Measurements from ENCODE around the gene CCDC47. TPM values are rescaled to one million over a fixed set of nuclear protein-coding genes. Genes with fewer than 3 reads are reported as not detected.

CCDC47 gene
- total RNA-seq, 6 experiments from 2014 or later, result 70.5 to 83.2 (median 74.8) TPM

DNA sequence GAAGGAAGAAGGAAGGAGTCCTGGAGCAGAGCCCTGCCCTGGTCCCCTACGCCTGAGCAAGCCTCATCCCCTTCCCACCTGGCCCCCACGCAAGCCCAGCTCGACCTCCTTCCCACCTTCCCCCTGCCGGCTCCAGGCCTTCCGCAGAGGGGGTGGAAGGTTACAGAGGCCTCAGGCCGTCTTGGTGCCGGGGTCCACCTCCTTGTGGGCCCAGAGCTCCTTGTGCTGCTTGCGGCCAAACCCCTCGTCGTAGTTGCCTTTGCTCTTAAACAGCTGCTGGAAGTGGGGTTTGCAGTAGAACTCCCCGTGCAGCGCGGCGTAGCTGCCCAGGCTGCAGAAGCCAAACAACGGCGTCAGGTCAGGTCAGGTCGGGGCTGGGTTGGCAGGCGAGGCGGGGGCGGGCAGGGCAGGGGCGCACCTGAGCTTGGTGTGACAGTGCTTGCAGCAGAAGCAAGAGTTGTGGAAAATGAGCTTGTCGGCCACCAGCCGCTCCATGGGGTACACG is 75.0 kb downstream of the CCDC47 start:
- no peak overlapping the region for H3K27ac Mint-ChIP-seq
- TF ChIP-seq, protein P1, sequence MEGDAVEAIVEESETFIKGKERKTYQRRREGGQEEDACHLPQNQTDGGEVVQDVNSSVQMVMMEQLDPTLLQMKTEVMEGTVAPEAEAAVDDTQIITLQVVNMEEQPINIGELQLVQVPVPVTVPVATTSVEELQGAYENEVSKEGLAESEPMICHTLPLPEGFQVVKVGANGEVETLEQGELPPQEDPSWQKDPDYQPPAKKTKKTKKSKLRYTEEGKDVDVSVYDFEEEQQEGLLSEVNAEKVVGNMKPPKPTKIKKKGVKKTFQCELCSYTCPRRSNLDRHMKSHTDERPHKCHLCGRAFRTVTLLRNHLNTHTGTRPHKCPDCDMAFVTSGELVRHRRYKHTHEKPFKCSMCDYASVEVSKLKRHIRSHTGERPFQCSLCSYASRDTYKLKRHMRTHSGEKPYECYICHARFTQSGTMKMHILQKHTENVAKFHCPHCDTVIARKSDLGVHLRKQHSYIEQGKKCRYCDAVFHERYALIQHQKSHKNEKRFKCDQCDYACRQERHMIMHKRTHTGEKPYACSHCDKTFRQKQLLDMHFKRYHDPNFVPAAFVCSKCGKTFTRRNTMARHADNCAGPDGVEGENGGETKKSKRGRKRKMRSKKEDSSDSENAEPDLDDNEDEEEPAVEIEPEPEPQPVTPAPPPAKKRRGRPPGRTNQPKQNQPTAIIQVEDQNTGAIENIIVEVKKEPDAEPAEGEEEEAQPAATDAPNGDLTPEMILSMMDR (IDR thresholded peaks at IDR 0.05), result no peak
- no peaks in the 10 kb centered on the region for H3K4me1 Mint-ChIP-seq (ENCODE audit: low read depth)
- peaks cover 5% of the 10 kb centered on the region; the same call in 1 of the 2 replicates for H3K36me3 Mint-ChIP-seq (ENCODE audit: low read depth)
- peaks cover 5% of the 10 kb centered on the region for H3K27me3 Mint-ChIP-seq (ENCODE audit: insufficient read depth)
- 0 out of 2 replicates have a peak overlapping the region, but pooled peaks have one; percentile 26 for H3K4me3 Mint-ChIP-seq
- H3K9me3 Mint-ChIP-seq, result no peaks in the 10 kb centered on the region
- DNase-seq, result no peak

DNA sequence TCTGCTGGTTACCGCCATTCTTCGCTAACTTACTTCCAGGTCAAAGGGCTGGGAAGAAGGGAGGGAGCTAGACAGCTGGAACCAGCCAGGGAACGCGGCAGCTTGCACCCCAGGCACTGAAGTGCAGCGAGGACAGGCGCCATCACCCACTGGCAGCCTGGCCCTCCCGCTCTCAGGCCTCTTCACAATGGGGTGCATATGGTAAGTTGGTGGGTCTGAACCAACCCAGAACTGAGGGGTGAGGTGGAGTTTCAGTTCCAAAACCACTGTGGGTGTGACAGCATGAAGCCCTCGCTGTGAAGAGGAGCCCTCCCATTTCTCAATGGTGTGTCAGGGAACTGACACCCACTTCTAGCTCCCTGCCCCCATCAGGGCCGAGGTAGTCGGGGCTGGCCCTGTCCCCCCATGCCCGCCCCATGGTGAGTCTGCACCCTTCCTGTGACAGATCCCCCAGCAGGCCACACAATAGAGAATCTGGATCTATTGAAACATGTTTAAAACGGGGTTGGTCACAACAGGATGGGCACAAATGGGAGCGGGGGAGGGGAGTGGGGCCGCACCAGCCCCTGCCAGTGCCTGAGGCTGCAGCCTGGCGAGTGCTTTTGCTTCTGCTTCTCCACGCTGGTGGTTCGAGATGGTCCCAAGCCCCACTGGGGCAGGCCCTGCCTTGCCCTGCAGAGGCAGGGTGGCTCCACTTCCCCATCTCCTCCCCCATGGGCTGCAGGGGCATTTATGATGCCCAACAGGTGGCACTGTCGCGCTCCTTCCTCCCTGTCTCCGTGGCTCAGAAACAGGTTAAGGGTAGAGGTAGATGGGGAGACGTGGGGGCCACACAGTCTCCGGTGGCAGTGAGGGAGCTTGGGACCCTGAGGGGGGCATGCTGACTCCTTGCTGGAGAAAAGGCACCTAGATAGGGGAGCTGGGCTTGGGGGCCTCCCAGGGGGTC is 75.8 kb downstream of the CCDC47 start:
- H3K36me3 Mint-ChIP-seq (ENCODE audit: low read depth), result peaks cover 3% of the 10 kb centered on the region; the same call in 1 of the 2 replicates
- H3K4me3 Mint-ChIP-seq, result no peak overlapping the region
- peaks cover 5% of the 10 kb centered on the region for H3K27me3 Mint-ChIP-seq (ENCODE audit: insufficient read depth)
- TF ChIP-seq, protein P1 (IDR thresholded peaks at IDR 0.05), result peak; percentile 74
- no peak overlapping the region for H3K27ac Mint-ChIP-seq
- H3K9me3 Mint-ChIP-seq, result no peaks in the 10 kb centered on the region
- H3K4me1 Mint-ChIP-seq (ENCODE audit: low read depth), result no peaks in the 10 kb centered on the region
- no peak for DNase-seq

DNA sequence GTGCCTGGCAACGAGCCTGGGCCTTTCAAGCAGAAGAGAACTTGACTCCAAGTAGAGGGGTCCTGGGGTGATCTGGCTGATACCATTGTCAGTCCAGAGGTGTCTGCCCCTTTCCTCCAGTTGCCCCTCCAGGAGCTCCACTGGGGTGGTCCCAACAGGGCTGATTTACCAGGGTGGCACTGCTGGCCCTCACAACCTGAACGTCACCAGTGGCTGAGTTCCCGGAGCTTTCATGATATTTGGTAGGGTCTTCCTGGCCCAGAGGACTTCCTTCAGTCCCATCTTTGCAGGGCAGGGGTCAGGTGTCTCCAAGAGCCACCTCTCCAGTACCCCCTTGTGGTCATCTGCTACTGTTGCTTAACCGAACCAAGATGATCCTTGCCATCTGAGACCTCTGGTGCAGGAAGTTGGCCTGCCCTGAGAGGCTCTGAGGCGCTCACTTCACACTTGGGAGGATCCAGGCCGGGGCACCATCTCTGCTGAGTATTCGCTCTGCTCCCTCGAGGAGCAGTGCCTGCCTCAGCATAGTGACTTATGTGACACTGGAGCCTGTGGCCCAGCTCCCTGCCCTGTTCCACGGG is 76.9 kb downstream of the CCDC47 start:
- no peaks in the 10 kb centered on the region for H3K9me3 Mint-ChIP-seq
- TF ChIP-seq, protein P1 (IDR thresholded peaks at IDR 0.05), result peak; percentile 70
- H3K36me3 Mint-ChIP-seq (ENCODE audit: low read depth), result peaks cover 3% of the 10 kb centered on the region; the same call in 1 of the 2 replicates
- peaks cover 5% of the 10 kb centered on the region for H3K27me3 Mint-ChIP-seq (ENCODE audit: insufficient read depth)
- no peaks in the 10 kb centered on the region for H3K4me1 Mint-ChIP-seq (ENCODE audit: low read depth)
- peak overlapping the region; percentile 3; the same call in 1 of the 2 replicates for H3K27ac Mint-ChIP-seq
- no peak overlapping the region for H3K4me3 Mint-ChIP-seq
- DNase-seq, result peak; percentile 11

DNA sequence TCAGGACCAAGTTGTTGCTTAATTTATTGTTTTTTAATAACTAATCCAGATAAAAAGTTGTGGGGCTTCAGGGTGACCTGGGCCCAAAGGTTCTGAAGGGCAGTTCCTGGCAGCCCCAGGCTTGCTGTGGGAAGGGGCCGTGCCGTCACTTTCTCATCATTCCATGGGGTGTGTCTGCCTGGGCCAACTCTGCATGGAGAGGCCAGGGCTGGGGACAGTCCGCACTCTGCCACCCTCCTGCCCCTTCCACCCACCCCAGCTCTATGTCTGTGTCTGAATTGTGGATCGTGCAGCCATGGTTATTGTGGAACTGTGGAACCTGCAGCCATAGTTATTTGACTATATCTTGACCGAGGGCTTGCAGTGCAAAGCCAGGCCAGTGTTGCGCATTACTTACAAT is 77.5 kb downstream of the CCDC47 start:
- Mint-ChIP-seq H3K27ac (peak overlapping the region; percentile 3; the same call in 1 of the 2 replicates), H3K4me3 (no peak overlapping the region), H3K9me3 (no peaks in the 10 kb centered on the region), H3K27me3 (ENCODE audit: insufficient read depth) (peaks cover 5% of the 10 kb centered on the region), H3K36me3 (ENCODE audit: low read depth) (no peaks in the 10 kb centered on the region), H3K4me1 (ENCODE audit: low read depth) (no peaks in the 10 kb centered on the region)
- TF ChIP-seq, protein P1 (IDR thresholded peaks at IDR 0.05), result no peak
- no peak for DNase-seq

Other genes with a start within 250 kb of the CCDC47 start
- 10 to 100 TPM; 58.6 to 67.0 (median 63.3) TPM for gene DCAF7, start 223.1 kb downstream of the CCDC47 start, total RNA-seq (2021; fragmentation: NEBNext Ultra II Directional; extraction: Animal tissue kit (Norgen Biotek cat#: 25700))
- gene TACO1, start 172.7 kb downstream of the CCDC47 start, total RNA-seq (2021; fragmentation: NEBNext Ultra II Directional; extraction: Animal tissue kit (Norgen Biotek cat#: 25700)), result 10 to 100 TPM; 26.5 to 32.6 (median 30.9) TPM
- 10 to 100 TPM; 24.2 to 31.5 (median 27.2) TPM for gene MAP3K3, start 151.2 kb downstream of the CCDC47 start, total RNA-seq (2021; fragmentation: NEBNext Ultra II Directional; extraction: Animal tissue kit (Norgen Biotek cat#: 25700))
- 1 to 10 TPM; 1.7 to 5.8 (median 4.1) TPM for gene LIMD2, start 73.5 kb downstream of the CCDC47 start, total RNA-seq (2021; fragmentation: NEBNext Ultra II Directional; extraction: Animal tissue kit (Norgen Biotek cat#: 25700))
- 10 to 100 TPM; 18.2 to 24.1 (median 21.6) TPM for gene STRADA, start 31.8 kb downstream of the CCDC47 start, total RNA-seq (2021; fragmentation: NEBNext Ultra II Directional; extraction: Animal tissue kit (Norgen Biotek cat#: 25700))
- gene DDX42, start 573 bp upstream of the CCDC47 start, total RNA-seq (2021; fragmentation: NEBNext Ultra II Directional; extraction: Animal tissue kit (Norgen Biotek cat#: 25700)), result 10 to 100 TPM; 76.2 to 88.4 (median 80.2) TPM
- gene PSMC5, start 53.8 kb upstream of the CCDC47 start, total RNA-seq (2021; fragmentation: NEBNext Ultra II Directional; extraction: Animal tissue kit (Norgen Biotek cat#: 25700)), result 100 to 1,000 TPM; 156 to 206 (median 179) TPM
- 10 to 100 TPM; 43.2 to 55.1 (median 47.5) TPM for gene FTSJ3, start 54.1 kb upstream of the CCDC47 start, total RNA-seq (2021; fragmentation: NEBNext Ultra II Directional; extraction: Animal tissue kit (Norgen Biotek cat#: 25700))
- 10 to 100 TPM; 45.9 to 53.5 (median 48.7) TPM for gene SMARCD2, start 69.1 kb upstream of the CCDC47 start, total RNA-seq (2021; fragmentation: NEBNext Ultra II Directional; extraction: Animal tissue kit (Norgen Biotek cat#: 25700))
- gene CSH2, start 100.1 kb upstream of the CCDC47 start, total RNA-seq (2021; fragmentation: NEBNext Ultra II Directional; extraction: Animal tissue kit (Norgen Biotek cat#: 25700)), result not detected
- not detected for gene GH2, start 108.3 kb upstream of the CCDC47 start, total RNA-seq (2021; fragmentation: NEBNext Ultra II Directional; extraction: Animal tissue kit (Norgen Biotek cat#: 25700))
- gene CSH1, start 123.0 kb upstream of the CCDC47 start, total RNA-seq (2021; fragmentation: NEBNext Ultra II Directional; extraction: Animal tissue kit (Norgen Biotek cat#: 25700)), result not detected
- gene CSHL1, start 137.7 kb upstream of the CCDC47 start, total RNA-seq (2021; fragmentation: NEBNext Ultra II Directional; extraction: Animal tissue kit (Norgen Biotek cat#: 25700)), result not detected
- not detected for gene GH1, start 145.2 kb upstream of the CCDC47 start, total RNA-seq (2021; fragmentation: NEBNext Ultra II Directional; extraction: Animal tissue kit (Norgen Biotek cat#: 25700))
- gene CD79B, start 158.7 kb upstream of the CCDC47 start, total RNA-seq (2021; fragmentation: NEBNext Ultra II Directional; extraction: Animal tissue kit (Norgen Biotek cat#: 25700)), result under 1 TPM in 5 of 6 experiments, not detected in 1; 0.26 to 0.76 (median 0.34) TPM
- not detected for gene SCN4A, start 199.3 kb upstream of the CCDC47 start, total RNA-seq (2021; fragmentation: NEBNext Ultra II Directional; extraction: Animal tissue kit (Norgen Biotek cat#: 25700))
- under 1 TPM in 3 of 6 experiments, not detected in 3; 0.17 to 0.27 (median 0.19) TPM for gene PRR29, start 224.8 kb upstream of the CCDC47 start, total RNA-seq (2021; fragmentation: NEBNext Ultra II Directional; extraction: Animal tissue kit (Norgen Biotek cat#: 25700))
- 1 to 10 TPM in 4 of 6 experiments, under 1 TPM in 2; 0.91 to 2.5 (median 1.3) TPM for gene ICAM2, start 247.0 kb upstream of the CCDC47 start, total RNA-seq (2021; fragmentation: NEBNext Ultra II Directional; extraction: Animal tissue kit (Norgen Biotek cat#: 25700))